GM21381 (cell line): ENCODE measurements around the gene DNAJA2.
"Not testable (repeated sequence)": the region's sequence is repeated elsewhere in the genome, so short reads cannot be mapped to it uniquely, and the experiment has no call there.

Experiments
- ATAC-seq: cut with Tn5 transposase; IDR thresholded peaks from one replicate; pipeline ENCODE4 v1.9.1; 2021; ENCODE audit warnings: mild to moderate bottlenecking, moderate library complexity; ENCODE audit not compliant: unreplicated experiment

Gene DNAJA2

DNA sequence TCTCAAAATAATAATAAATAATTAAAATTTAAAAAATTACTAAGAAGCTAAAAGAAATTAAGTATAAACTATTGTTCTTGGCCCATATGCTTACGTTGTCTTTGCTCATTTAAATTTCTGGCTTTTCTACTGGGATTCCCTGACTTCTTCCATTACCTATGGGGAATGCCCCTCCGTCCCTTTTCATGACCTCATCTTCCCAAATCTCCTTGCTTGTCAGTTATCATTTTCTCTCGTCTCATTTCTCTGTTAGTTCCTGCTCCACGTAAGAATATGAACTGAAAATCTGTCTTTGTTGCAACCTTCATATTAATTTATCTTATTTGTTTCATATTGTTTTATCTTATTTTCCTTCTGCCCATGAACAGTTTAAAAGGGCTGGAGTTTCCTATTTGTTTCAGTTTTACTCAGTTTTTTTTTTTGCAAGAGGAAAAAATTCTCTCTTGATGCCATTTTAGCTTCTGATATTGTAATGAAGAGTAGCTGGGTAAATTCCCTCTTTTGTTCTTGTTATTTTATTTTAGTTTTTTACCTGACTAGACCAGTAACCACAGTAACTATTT lies 2.5 kb upstream of the DNAJA2 start:
- ATAC-seq = no peak

- ATAC-seq = no peak
Observed at GRCh38 chr16:46975165-46975564, 1.7 kb upstream of the DNAJA2 start.

GRCh38 chr16:46974352-46974751 lies 878 bp upstream of the DNAJA2 start:
- ATAC-seq = no peak

- ATAC-seq = no peak
Observed at GRCh38 chr16:46973996-46974324, 486 bp upstream of the DNAJA2 start.

DNA sequence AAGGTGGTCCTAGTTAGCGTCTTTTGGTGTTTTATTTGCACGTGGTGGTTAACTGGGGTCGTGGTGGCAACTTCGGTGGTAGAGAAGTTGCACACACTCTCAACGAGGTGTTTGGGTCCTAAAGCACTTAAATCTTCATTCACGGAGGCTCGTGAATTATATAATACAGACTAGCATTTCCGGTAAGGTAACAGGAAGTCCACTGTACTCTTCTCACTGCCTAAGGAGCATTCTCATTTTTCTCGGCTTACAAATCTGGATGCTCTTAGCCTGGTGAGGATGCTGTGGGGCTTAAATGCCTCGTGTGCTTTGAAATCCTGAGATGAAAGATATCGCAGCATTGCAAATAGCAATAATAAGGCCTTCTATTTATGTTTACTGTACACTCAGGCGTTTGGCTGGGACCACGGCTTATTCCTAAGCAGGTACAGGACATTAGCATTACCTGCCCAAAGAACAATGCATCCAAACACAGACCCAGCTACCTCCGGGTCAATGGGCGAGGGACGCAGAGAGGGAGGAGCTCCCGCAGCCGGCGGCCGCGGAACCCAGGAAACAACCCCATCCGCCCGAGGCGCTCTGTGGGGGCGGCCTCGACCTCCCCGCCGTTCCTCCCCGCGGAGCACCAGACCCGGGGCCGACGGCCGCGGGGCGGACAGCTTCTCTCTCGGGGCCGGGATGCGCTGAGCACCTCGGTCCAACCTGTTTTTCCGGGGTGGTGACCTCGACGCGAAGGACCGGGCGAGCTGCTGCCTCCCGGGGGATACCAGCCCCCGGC lies 856 bp downstream of the DNAJA2 start:
- peak; percentile 54 for ATAC-seq

DNA sequence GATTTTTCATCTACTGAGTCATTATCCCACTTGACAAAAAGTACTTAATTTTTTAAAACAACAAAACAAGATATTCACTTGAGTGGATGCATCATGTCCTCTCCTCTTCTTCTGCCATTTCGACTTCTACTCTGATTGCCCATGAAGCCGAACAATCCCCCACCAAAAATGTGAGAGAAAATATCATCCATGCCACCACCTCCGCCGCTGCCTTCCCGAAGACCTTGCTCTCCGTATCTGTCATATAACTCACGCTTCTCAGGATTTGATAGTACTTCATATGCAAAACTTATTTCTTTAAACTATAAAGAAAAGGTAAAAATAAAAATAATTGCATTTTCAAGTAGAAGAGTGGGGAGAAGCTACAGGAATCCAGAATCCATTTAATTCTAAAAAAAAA lies 2.2 kb downstream of the DNAJA2 start:
- no peak for ATAC-seq

GRCh38 chr16:46970089-46970488 lies 3.4 kb downstream of the DNAJA2 start:
- no peak for ATAC-seq

GRCh38 chr16:46968063-46968435 lies 5.4 kb downstream of the DNAJA2 start:
- no peak for ATAC-seq

- no peak for ATAC-seq
Observed at GRCh38 chr16:46962629-46963028, 10.8 kb downstream of the DNAJA2 start.

GRCh38 chr16:46961373-46962353 lies 11.8 kb downstream of the DNAJA2 start:
- no peak for ATAC-seq

DNA sequence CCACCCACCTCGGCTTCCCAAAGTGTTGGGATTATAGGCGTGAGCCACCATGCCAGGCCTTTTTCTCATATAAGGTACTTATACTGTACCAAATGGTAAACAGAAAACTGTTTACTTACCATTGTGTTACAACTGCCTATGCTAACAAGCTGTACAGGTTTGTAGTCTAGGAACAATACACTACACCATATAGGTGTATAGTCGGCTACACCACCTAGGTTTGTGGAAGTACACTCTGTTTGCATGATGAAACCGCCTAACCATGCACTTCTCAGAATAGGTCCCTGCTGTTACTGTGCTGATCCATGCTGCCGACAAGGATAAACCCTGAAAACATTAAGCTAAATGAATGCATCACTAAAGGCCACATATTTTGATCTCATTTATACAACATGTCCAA lies 18.9 kb downstream of the DNAJA2 start:
- no peak for ATAC-seq

- no peak for ATAC-seq
Observed at GRCh38 chr16:46950009-46950408, 23.5 kb downstream of the DNAJA2 start.

GRCh38 chr16:46949241-46949892 lies 24.1 kb downstream of the DNAJA2 start:
- ATAC-seq = no peak

- no peak for ATAC-seq
Observed at GRCh38 chr16:46948548-46949166, 24.8 kb downstream of the DNAJA2 start.

- ATAC-seq = peak; percentile 63
Observed at GRCh38 chr16:46947900-46948547, 25.4 kb downstream of the DNAJA2 start.

DNA sequence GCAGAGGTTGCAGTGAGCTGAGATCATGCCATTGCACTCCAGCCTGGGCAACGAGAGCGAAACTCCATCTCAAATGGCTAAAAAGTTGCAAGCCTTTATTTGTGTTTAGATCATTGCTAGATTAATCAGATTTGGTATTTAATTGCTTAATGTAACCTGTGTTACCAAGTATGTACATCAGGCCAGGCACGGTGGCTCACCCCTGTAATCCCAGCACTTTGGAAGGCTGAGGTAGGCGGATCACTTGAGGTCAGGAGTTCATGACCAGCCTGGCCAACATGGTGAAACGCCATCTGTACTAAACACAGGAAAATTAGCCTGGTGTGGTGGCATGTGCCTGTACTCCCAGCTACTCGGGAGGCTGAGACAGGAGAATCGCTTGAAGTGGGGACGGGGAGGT lies 28.8 kb downstream of the DNAJA2 start:
- ATAC-seq = not testable (repeated sequence)

DNA sequence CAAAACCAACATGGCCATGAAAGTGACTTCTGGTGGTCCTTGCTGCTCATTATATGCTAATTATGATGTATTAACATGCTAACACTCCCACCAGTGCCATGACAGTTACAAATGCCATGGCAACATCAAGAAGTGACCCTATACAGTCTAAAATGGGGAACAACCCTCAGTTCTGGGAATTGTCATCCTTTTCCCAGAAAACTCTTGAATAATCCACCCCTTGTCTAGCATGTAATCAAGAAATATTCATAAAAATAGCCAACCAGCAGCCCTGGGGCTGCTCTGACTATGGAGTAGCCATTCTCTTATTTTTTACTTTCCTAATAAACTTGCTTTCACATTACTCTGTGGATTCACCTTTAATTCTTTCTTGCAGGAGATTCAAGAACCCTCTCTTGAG lies 35.9 kb downstream of the DNAJA2 start:
- no peak for ATAC-seq

- peak; percentile 55 for ATAC-seq
Observed at GRCh38 chr16:46932802-46933201, 40.7 kb downstream of the DNAJA2 start.

- no peak for ATAC-seq
Observed at GRCh38 chr16:46930861-46931260, 42.6 kb downstream of the DNAJA2 start.
